Transverse colon (tissue), 4 donors: Measurements from ENCODE around the gene CWC15. TPM values are rescaled to one million over a fixed set of nuclear protein-coding genes. Genes with fewer than 3 reads are reported as not detected.

ENCODE experiments used
- DNase-seq: peaks from one replicate; pipeline ENCODE4 v3.0.0-alpha.2; 2019
- H3K27ac ChIP-seq, 4 donors: fragments of 200-600 bp; sonication (generic); 2 replicates each; pipeline ENCODE4 v1.5.1; 2016 to 2018; ENCODE audit warnings: inconsistent platforms in 4 of 4
- H3K27me3 ChIP-seq: fragments of 200-600 bp; sonication (generic); 2 replicates; pipeline ENCODE4 v1.5.1; 2017; ENCODE audit warnings: inconsistent platforms
- H3K36me3 ChIP-seq, 4 donors: fragments of 200-600 bp; sonication (generic); 2 replicates each; pipeline ENCODE4 v1.5.1; 2017 to 2019; ENCODE audit warnings: inconsistent platforms in 4 of 4
- H3K4me1 ChIP-seq, 4 donors: fragments of 200-600 bp; sonication (generic); 2 replicates each; pipeline ENCODE4 v1.5.1; 2017 to 2020; ENCODE audit warnings: inconsistent platforms in 4 of 4
- H3K4me3 ChIP-seq, 4 donors: fragments of 200-600 bp; sonication (generic); 1 replicate in 1 of 4; 2 replicates in 3 of 4; pipeline versions ENCODE4 v1.5.1 to v1.6.1; 2017 to 2019; ENCODE audit warnings: inconsistent platforms in 4 of 4
- H3K9me3 ChIP-seq, 2 donors: fragments of 200-600 bp; sonication (generic); 2 replicates each; pipeline ENCODE4 v1.5.1; 2017 to 2019; ENCODE audit warnings: inconsistent platforms in 2 of 2
- EP300 ChIP-seq: sonication (generic); formaldehyde crosslinking; IDR thresholded peaks from one replicate; pipeline ENCODE4 v1.6.1; 2017; ENCODE audit warnings: antibody characterized with exemption, low read depth
- POLR2A ChIP-seq: fragments of 450-650 bp; IDR thresholded peaks from one replicate; pipeline ENCODE4 v1.6.1; 2016; ENCODE audit warnings: antibody characterized with exemption, mild to moderate bottlenecking, moderate library complexity
- POLR2AphosphoS5 ChIP-seq, 3 donors: sonication (generic); formaldehyde crosslinking; IDR thresholded peaks; one replicate each; pipeline ENCODE4 v1.6.1; 2016; ENCODE audit warnings: antibody characterized with exemption in 3 of 3
- WGBS, 2 donors: methylation state at CpG; one replicate each; pipeline ENCODE4 v1.1.5; 2018; ENCODE audit warnings: low coverage in 1 of 2; 5-methylcytosine and 5-hydroxymethylcytosine counted together
- in situ Hi-C, 4 donors: fragments of 200-750 bp; cut with MboI; loops; one replicate each; pipeline versions ENCODE4 v1.15.0 to v1.15.1; 2017; ENCODE audit warnings: low sequenced_read_pairs in 3 of 4, low pct_ligation_motif_present in 1 of 4, low pct_unique_long_range_greater_than_20kb in 1 of 4
- intact Hi-C: fragments of 100-400 bp; cut with DNase I; formaldehyde crosslinking; loops from one replicate; pipeline ENCODE4 v1.15.1; 2023; ENCODE audit warnings: low total_unique reads
- total RNA-seq, 4 donors: library from RNA; depleted of rRNA; stranded (reverse); fragments of >200 nt; gene quantifications; one replicate each; pipeline ENCODE4 v1.1.0, GENCODE V29; 2016
- TF ChIP-seq, protein P1 (sequence below), 5 experiments: fragments of 200-600 bp in 3 of 5; fragments of 450-650 bp in 2 of 5; sonication (generic) in 3 of 5; IDR thresholded peaks; 1 replicate in 2 of 5; 2 replicates in 3 of 5; pipeline ENCODE4 v1.5.1; 2016 to 2017; ENCODE audit warnings: antibody characterized with exemption in 5 of 5, inconsistent platforms in 3 of 5, mild to moderate bottlenecking in 2 of 5, moderate library complexity in 1 of 5

Gene CWC15
- total RNA-seq, 4 donors from 2014 or later, result 26.2 to 55.9 (median 46.2) TPM

DNA sequence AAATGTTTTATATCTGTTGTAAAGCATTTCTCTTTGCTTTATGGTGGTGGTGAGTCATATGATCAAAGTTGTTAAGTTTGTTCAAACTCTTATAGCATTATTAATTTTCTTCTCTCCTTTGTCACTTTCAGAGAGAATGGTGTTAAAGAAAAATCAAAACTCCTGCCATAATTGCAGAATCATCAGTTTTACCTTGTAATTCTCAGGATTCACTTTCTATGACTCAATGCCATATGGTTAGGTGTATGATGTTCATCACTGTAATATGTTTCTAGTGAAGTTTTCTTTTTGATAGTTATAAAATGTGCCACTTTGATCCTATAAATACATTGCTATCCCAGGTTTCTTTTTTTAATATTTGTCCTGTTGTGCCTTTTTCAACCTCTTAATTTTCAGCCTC, 38.0 kb upstream of the CWC15 start:
- H3K27ac ChIP-seq, result no peak overlapping the region
- DNase-seq, result no peak
- intact Hi-C loops, result no loop called here
- no peaks in the 10 kb centered on the region for H3K27me3 ChIP-seq
- H3K4me1 ChIP-seq, result no peaks in the 10 kb centered on the region
- H3K9me3 ChIP-seq, result no peaks in the 10 kb centered on the region
- no peak overlapping the region for H3K4me3 ChIP-seq
- H3K36me3 ChIP-seq, result no peaks in the 10 kb centered on the region
- in situ Hi-C loops, result no loop called here
- TF ChIP-seq POLR2AphosphoS5 (IDR thresholded peaks at IDR 0.05) (no peak), POLR2A (no peak), EP300 (no peak)
- TF ChIP-seq, protein P1, sequence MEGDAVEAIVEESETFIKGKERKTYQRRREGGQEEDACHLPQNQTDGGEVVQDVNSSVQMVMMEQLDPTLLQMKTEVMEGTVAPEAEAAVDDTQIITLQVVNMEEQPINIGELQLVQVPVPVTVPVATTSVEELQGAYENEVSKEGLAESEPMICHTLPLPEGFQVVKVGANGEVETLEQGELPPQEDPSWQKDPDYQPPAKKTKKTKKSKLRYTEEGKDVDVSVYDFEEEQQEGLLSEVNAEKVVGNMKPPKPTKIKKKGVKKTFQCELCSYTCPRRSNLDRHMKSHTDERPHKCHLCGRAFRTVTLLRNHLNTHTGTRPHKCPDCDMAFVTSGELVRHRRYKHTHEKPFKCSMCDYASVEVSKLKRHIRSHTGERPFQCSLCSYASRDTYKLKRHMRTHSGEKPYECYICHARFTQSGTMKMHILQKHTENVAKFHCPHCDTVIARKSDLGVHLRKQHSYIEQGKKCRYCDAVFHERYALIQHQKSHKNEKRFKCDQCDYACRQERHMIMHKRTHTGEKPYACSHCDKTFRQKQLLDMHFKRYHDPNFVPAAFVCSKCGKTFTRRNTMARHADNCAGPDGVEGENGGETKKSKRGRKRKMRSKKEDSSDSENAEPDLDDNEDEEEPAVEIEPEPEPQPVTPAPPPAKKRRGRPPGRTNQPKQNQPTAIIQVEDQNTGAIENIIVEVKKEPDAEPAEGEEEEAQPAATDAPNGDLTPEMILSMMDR (IDR thresholded peaks at IDR 0.05), result no peak

DNA sequence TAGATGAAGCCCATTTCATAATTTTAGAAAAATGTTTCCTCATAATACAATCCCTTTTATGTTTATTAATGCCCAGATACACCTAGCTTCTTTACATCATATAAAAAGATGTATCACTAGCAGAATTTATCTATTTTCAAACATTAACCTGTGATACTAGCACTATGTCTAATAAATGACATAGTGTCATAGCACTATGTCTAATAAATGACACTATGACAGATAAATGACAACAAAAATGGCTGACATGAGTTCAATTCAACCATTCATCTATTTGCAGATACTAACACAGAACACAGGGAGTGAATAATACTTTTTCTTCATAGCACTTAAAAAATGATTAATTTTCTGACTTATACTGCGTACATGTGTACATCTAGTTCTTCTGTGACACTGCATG, 32.3 kb upstream of the CWC15 start:
- Histone ChIP-seq H3K4me3 (no peak overlapping the region), H3K9me3 (no peaks in the 10 kb centered on the region), H3K4me1 (no peaks in the 10 kb centered on the region), H3K36me3 (no peaks in the 10 kb centered on the region), H3K27ac (no peak overlapping the region), H3K27me3 (no peaks in the 10 kb centered on the region)
- TF ChIP-seq, protein P1 (IDR thresholded peaks at IDR 0.05), result no peak
- TF ChIP-seq EP300 (no peak), POLR2A (no peak), POLR2AphosphoS5 (IDR thresholded peaks at IDR 0.05) (no peak)
- in situ Hi-C loops, result no loop called here
- intact Hi-C loops, result no loop called here
- no peak for DNase-seq
- 80 to 85% methylated on average over 1 of the region's 1 CpG for WGBS, 2 donors

DNA sequence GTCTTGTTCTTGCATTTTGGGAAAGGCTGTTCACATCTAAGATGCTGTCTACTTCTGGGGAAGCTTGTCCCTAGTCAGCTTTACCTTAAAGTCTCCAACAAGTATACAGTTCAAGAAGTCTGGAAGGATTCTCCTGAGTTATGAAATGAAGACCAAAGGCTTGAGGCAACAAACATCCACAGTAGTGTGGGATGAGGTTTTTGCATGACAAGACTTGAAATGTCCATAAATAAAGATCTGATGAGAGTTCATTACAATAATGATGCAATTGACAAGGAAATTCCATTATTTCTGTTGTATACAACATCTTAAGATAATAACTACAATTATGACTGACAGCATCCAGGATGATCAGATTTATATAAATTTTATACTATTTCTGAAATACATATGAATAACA, 30.4 kb upstream of the CWC15 start:
- TF ChIP-seq POLR2AphosphoS5 (IDR thresholded peaks at IDR 0.05), result no peak
- TF ChIP-seq, protein P1 (IDR thresholded peaks at IDR 0.05), result no peak
- TF ChIP-seq POLR2A, result no peak
- no peak for TF ChIP-seq EP300
- intact Hi-C loops (no loop called here), in situ Hi-C loops (no loop called here)
- H3K4me3 ChIP-seq, result no peak overlapping the region
- no peaks in the 10 kb centered on the region for H3K9me3 ChIP-seq
- no peak overlapping the region for H3K27ac ChIP-seq
- no peak for DNase-seq
- no peaks in the 10 kb centered on the region for H3K27me3 ChIP-seq
- H3K4me1 ChIP-seq, result no peaks in the 10 kb centered on the region
- H3K36me3 ChIP-seq, result no peaks in the 10 kb centered on the region

DNA sequence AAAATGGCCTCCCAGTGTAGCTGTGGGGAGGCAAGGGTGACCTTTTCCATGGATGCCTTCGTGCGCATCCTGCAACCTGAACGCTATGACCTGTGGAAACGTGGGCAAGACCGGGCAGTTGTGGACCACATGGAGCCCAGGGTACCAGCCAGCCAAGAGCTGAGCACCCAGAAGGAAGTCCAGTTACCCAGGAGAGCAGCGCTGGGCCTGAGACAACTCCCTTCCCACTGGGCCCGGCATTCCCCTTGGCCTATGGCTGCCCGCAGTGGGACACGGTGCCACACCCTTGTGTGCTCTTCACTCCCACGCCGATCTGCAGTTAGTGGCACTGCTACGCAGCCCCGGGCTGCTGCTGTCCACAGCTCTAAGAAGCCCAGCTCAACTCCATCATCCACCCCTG, 24.9 kb upstream of the CWC15 start:
- Histone ChIP-seq H3K36me3 (no peaks in the 10 kb centered on the region), H3K9me3 (no peaks in the 10 kb centered on the region), H3K27me3 (no peaks in the 10 kb centered on the region), H3K4me3 (no peak overlapping the region), H3K4me1 (no peaks in the 10 kb centered on the region), H3K27ac (no peak overlapping the region)
- TF ChIP-seq POLR2AphosphoS5 (IDR thresholded peaks at IDR 0.05), result no peak
- 96% methylated on average over 13 of the region's 13 CpGs; no CpG with 5 or more reads in 1 of the 2 donors for WGBS, 2 donors
- DNase-seq, result no peak
- in situ Hi-C loops, result loop anchor here in 1 of 4 donors (25.0 kb wide), 1 partner anchor 139 kb away; no protein-coding TSS in a partner anchor
- intact Hi-C loops, result no loop called here

DNA sequence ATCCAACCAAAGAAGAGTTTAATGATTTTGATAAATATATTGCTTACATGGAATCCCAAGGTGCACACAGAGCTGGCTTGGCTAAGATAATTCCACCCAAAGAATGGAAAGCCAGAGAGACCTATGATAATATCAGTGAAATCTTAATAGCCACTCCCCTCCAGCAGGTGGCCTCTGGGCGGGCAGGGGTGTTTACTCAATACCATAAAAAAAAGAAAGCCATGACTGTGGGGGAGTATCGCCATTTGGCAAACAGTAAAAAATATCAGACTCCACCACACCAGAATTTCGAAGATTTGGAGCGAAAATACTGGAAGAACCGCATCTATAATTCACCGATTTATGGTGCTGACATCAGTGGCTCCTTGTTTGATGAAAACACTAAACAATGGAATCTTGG, 24.1 kb upstream of the CWC15 start:
- no peaks in the 10 kb centered on the region for H3K9me3 ChIP-seq
- H3K36me3 ChIP-seq, result no peaks in the 10 kb centered on the region
- H3K4me1 ChIP-seq, result no peaks in the 10 kb centered on the region
- H3K27me3 ChIP-seq, result no peaks in the 10 kb centered on the region
- no peak for DNase-seq
- 81 to 92% methylated on average over 3 to 6 of the region's 6 CpGs for WGBS, 2 donors
- H3K4me3 ChIP-seq, result no peak overlapping the region
- in situ Hi-C loops (loop anchor here in 1 of 4 donors (25.0 kb wide), 1 partner anchor 140 kb away; no protein-coding TSS in a partner anchor), intact Hi-C loops (no loop called here)
- TF ChIP-seq, protein P1 (IDR thresholded peaks at IDR 0.05), result no peak
- TF ChIP-seq EP300, result no peak
- no peak for TF ChIP-seq POLR2A
- no peak for TF ChIP-seq POLR2AphosphoS5 (IDR thresholded peaks at IDR 0.05)
- no peak overlapping the region for H3K27ac ChIP-seq
